Measurements from ENCODE around the gene SERPIND1.
"Not testable (repeated sequence)": the region's sequence is repeated elsewhere in the genome, so short reads cannot be mapped to it uniquely, and the experiment has no call there.

SERPIND1 gene, protein sequence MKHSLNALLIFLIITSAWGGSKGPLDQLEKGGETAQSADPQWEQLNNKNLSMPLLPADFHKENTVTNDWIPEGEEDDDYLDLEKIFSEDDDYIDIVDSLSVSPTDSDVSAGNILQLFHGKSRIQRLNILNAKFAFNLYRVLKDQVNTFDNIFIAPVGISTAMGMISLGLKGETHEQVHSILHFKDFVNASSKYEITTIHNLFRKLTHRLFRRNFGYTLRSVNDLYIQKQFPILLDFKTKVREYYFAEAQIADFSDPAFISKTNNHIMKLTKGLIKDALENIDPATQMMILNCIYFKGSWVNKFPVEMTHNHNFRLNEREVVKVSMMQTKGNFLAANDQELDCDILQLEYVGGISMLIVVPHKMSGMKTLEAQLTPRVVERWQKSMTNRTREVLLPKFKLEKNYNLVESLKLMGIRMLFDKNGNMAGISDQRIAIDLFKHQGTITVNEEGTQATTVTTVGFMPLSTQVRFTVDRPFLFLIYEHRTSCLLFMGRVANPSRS

DNA sequence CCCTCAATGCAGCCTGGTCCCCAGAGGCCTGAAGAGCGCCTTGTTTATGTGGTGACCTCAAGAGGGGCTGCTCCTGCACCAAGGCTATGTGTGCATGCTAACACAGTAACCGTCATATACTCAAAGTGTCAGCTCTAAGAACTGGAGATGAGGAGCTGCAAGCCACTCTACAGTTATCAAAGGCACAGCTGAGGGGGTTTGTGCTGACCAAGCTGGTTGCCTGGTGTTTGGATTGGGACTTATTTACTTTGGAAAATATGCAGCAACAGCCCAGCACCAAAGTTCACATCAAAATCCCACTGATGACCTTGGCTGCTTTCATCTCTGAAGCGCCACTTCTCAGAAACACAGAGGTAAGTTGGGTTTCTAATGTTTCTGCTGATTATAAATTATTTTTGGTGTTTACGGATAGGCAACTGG lies at the start of gene SERPIND1:
Gene SERPIND1 (plus strand): TSS at position 321 of the 420 bp plus-strand sequence. CDS start 5,200 bp downstream, outside the sequence.
- no peak for FAIRE-seq

DNA sequence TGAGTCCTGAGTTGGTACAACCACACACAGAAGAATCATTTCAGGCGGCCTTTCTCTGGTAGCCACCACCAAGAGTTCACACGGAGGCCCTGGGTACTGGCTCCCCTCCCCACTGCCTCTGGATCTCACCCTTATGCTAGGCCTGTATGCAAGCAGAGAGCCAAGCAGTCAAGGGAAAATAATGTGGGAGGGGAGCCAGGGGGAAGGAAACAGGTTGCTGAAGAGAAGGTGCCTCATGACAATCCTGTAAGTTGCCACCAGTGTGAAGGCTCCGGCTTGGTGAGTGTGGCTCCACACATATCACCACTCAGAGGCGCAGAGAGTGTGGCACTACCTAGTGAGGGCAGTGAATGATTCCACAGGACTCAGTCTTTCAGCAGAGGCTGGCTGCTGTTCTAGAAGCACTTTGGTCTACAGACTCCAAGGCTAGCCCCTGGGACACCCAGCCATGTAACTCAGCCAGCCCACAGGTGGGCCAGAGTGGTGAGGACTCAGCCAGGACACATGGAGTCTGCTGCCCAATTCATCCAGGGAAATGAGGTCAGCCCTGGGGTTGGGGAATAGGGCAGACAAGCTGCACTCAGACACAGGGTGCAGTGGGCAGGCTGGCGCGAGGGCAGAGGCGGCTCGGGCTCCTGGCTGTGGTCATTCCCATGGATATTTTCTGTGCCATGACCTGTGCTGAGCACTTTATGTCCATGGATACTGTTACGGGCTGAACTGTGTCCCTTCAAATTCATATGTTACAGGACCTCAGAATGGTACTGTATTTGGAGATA lies 49.0 kb upstream of the SERPIND1 start:
- no peak for FAIRE-seq

DNA sequence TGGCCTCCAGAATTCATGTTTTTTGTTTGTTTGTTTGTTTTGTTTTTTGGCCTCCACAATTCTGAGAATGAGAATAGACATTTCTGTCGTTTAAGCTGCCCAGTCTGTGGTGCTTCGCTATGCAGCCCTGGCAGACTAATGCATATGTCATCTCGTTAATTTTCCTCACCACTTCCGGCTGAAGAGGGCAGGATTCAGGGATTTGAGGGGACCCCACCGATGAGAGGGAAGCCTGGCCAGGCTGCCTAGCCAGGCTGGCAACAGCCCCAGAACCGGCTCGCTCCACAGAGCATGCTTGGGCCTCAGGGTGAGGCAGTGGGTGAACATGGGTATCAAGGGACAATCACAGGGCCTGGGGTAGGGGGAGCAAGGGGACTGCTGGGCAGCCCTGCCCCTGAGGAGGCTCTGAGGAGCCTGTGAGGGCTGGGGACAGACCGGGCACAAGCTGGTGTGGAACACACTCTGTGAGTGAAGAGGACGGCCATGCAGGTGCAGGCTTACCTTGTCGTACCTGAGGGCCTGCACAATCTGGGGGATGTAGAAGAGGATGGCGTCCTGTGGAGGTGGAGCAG lies 47.8 kb upstream of the SERPIND1 start:
- no peak for FAIRE-seq

DNA sequence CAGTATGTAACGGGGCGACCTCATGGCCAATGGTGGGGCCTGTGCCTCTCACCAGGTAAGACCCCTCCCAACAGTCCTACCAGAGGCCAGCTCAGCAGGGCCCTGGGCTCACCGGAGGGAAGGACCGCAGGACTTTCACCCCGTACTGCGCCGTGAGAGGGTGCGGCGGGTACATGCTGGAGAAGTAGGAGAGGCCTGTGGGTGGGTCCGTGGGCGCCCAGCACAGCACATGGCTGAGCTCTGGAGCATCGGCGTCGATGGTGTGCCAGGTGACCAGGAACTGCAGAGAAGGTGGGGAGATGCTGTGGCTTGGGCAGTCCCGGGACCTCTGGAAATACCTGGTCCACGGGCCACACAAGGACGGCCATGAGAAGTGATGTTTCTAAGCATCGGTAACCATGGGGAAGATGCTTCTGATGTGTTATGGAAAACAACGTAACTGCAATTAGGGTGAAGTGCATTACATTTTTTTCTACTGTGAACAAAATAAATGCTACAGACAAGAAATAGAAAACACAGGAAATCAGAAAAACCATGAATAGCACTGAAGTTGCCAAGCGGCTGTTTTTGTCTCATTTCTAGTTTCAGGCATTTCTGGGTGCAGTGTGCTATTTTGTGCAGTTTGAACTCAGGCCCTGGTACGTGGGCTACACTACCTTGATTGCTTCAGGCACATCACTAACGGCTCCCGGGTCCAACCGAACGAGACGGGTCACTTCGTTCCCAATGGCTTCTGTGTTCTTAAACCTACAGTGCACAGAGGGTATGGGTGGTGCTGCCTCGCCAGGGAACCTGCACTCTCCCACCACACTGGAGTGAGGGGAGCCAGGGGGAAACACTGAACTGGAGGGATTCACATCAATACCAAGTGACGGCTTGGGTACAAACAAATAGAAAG lies 46.5 kb upstream of the SERPIND1 start:
- FAIRE-seq, result no peak

DNA sequence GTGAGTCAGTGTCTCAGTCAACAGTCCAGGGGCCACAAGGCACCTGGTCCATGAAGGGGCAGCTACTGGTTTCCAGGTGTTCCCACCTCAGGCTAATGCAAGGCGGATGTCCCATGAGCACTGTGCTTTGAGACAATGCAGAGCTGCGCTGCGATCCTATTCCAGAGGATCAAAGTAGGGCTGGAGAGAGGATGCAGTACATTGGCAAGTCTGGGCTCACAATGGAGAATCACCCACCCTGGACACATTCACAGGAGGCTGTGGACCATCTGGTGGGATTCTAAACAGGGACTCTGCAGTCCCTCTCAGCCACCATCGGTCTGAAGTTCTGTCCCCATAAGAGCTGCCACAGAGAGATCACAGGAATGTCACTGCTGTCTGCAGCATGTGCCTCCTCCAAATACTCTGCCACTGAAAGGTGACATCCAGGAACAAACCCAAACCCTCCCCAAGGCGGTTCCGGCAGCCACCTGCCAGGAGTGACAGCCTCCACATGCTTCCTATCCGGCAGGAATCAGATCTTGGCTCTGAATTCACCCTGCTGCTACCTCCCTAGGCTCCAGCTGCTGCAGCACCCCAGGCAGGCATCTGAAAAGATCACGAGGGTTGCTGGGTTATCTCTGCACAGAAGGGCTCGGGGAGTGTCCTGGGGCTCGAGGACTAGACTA lies 45.3 kb upstream of the SERPIND1 start:
- no peak for FAIRE-seq

DNA sequence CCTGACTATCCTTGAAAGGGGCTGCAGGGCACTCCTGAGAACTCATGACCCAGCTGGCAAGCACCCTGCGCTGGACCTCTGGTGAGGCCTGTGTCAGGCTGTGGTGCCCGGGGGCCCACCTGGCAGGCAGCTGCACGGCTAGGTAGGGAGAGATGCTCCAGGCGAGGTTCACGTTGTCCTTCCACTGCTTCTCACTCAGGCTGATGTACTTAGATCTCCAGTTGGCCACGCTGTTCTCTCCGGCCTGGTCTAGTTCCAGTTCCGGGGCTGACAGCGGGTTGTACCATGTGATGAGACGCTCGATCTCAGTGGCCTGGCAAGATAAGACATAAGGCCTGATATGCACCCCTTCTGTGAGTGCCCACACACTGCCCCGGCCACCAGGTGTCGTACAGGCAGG lies 44.7 kb upstream of the SERPIND1 start:
- FAIRE-seq, result no peak

DNA sequence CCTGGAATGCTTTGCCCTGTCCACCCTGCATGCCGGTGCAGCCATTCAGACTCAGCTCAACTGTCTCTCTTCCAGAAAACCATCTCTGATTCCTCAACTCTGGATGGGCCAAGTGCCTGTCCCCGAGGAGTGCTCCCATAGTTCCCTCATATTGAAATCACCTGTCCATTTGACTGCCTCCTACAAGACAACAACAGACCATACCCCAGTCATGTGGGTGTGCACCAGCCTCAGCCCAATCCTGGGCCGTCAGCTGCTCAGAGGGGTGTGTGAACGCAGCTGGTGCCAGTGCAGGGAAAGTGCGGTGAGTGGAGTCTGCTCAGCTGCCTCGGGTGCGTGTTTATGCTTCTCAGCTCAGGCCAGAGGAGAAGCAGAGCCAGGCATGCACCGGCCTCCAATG lies 41.5 kb upstream of the SERPIND1 start:
- FAIRE-seq, result not testable (repeated sequence)

DNA sequence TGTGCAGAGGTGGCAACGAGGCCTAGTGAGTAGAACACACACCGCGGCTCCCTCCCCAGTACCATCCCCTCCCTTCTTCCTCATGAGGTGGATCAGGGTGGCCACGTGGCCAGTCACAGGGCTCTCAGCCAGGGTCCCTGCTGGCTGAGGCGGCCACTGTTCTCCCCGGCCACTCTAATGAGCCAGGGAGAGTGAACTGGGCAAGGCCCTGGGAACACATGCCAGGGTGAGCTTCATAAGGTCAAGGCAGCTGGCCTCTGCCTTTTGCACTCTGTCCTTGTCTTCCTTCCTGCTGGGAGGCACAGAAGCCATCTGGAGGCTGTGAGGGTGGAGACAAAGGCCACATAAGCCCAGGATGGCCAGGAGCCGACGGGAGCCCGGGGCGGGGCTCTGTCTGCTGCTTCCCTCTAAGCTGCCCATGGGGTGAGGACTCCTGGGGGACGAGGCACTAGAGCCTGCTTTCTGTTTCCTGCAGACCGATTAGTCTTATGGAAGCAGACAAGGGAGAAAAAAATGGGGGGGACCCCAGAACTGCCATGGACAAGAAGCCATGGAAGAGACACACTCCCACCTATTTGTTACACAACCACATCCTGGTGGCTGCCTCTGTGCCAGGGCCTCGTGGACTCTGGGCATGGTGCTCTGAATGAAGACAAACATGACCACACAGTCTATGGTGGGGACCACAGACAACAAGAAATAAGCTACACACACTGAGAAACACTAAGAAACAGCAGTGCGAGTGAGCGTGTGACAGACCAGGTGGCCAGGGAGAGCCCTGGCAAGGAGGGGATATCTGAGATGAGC lies 38.4 kb upstream of the SERPIND1 start:
- not testable (repeated sequence) for FAIRE-seq

DNA sequence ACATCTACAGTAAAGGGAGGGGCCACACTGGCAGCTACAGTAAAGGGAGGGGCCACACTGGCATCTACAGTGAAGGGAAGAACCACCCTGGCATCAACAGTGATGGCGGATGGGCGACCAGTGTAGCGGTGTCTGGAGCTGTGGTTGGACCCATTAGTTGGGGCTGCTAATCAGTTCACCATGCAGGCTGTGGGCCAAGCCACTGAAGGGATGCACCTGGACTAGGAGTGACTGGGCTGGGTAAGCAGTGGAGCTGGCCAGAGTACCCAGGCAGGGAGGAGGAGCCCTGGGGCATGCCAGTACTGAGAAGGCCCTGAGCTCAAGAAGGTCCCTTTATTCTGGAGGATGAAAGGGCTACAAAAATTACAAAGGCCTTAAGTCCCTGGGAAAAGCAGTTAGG lies 37.0 kb upstream of the SERPIND1 start:
- FAIRE-seq, result not testable (repeated sequence)

DNA sequence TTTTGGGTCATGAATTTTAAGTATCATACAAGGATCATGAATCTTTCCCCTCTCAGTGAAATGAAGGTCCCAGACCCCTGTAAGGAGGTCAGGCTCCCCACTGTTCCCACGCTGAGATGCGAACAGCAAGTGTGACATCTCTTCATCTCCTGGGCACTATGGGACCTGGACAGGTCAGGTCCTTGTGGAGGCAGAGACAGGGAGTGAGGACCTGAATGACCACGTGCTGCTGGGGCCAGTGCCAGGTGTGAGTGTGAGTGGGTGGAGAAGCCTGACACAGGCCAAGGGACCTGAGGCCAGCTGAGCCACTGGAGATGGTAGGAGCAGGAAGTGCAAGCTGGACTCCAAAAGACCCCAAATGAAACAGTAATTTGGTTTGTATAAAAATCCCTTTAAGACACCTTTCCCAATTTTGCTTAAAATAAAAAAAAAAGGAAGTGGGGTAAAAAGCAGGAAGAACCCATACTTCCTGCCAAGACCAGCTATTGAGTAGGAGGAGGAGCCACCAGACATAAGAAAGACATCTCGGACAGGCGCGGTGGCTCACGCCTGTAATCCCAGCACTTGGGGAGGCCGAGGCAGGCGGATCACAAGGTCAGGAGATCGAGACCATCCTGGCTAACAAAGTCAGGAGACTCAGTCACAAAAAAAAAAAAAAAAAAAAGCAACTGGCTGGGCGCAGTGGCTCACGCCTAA lies 35.4 kb upstream of the SERPIND1 start:
- FAIRE-seq, result no peak

DNA sequence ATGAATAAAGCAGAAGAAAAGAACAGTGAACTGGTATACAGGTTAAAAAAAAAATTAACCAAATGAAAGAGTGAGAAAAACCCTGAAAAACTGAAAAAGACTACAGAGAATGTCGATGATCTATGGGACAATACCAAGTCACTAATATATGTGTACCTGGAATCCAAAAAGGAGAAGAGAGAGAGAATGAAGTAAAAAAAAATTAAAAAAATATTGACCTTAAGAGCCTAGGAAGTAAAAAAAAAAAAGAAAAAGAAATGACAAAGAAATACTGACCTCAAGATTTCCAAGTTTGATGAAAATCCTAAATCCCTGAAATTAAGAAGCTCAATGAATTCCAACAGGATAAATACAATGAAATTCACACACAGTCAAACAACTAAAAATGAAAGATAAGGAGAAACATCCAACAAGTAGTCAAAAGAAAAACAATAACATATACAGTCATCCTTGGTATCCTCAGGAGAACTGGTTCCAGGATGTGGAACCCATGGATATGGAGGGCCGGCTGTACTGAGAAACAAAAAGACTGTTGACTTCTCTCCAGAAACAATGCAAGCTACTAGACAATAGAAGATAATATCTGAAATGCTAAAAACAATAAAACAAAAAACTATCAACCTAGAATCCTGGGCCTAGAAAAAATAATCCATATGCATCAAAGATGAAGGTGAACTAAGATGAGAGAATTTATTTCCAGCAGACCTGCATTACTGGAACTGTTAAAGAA lies 33.5 kb upstream of the SERPIND1 start:
- no peak for FAIRE-seq

DNA sequence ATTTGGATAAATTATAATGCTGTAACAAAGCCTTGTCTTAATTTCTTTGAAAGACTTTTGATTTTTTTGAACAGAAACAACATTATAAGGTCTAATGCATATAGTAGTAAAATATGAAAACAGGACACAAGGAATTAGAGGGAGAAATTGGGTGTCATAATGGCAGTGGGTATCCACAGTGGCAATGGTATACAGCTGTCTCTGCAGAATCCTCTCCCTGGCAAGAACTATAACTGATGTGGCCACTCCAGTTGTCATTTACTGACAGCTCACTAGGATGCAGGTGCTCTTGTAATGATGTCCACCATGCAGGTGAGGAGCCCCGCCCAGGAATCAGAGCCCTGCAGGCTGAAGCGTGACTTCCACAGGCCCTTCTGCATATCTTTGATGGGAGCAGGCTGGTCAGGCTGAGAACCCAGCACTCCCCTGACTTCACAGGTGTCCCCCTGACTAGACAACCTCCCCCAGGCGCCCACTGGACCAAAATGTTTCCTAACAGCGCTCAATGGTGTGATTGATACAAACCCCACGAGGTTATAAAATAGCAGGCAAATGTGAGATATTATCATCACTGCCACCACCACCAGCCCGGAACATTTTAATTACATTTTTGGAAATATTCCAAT lies 32.8 kb upstream of the SERPIND1 start:
- no peak for FAIRE-seq

DNA sequence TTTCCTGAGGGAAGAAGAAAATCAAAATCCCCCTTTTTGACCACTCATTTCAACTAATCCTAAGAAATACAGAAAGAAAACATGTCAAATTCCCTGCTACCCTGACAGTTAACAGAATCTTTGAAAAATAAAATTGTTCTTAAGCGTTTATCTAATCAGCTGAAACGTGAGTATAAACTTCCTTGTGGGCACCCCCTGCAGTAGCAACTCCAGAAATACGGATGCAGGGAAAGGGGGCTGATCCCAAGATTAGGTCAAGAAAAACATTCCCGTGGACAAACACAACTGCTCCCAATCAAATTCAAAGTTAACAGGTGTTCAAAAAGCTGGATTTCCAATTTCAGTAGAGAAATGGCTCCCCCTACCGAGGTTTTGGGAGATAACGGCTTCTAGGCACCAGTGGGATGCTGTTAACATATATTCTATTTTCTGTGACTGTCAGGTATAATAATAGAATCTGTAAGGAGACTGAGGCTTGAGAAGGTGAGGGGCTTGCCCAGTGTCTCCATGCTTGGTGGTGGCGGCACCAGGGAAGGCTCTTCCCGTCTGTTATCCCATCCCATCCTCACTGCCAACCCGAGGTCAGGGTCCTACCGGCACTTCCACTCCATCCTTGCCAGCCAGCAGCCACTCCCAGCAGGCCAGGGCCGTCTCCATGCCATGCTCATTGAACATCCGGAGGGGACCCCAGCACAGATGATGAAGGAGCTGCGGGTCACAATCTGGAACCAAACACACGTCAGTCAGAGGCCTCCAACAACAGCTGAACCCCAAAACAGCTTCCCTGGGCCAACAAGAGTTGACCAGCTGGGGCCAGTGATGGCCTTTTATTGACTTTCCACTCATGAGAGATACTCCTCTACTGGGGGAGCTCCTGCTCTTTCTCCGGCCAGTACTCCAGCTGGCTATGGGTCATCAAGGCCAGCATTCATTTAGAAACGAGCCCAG lies 32.0 kb upstream of the SERPIND1 start:
- FAIRE-seq, result no peak

DNA sequence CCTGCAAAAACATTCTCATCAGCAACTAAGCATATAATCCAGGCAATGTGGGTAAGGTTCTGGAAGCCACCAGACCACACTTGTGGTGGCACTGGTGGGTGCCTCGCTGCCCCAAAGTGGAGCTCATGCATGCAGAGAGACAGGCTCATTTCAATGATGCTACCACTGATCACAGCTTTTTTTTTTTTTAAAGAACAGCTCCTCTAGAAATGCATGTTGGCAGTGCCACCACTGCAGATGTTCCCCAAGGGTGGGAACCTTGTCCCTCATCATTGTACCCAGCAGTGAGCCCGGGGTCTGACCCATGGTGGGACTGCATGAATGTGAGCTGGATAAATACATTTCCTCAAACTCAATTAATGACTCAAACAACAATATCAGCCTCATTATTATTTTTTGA lies 31.1 kb upstream of the SERPIND1 start:
- FAIRE-seq, result no peak

DNA sequence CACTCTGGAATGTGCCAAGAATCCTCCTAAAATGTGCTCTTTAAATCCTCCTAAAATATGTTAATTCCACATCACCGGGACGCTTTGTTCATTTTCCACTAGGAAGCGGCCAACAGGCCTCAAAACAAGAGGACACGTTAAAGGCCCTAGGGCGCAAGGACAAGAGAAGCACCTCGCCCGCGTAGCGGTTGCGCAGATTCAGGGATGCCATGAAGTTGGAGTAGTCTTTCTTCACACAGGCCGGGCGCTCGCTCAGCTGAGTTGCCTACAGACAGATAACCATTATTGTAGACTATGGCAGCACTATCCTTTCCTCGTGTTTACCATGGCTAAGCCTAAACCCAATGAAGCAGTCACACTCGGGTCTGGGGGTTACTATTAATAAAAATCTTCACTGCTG lies 29.5 kb upstream of the SERPIND1 start:
- FAIRE-seq, result no peak

DNA sequence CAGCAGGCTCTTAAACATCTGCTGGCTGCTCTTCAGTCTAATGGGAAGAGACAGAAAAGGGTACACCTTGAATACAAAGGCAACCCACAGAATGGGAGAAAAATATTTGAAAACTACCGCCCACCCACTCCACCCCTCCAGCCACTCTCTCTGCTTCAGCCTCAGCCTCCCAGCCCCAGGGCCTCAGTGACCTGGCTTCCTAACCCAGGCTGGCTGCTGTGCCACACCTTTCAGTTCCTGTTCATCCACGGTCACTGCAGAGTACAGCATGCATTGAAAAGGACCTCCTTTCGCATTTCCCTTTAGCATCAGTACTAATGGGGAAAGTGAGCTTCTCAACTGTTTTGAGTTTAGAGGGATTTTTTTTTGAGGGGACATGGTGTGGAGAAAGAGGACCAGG lies 28.8 kb upstream of the SERPIND1 start:
- no peak for FAIRE-seq

DNA sequence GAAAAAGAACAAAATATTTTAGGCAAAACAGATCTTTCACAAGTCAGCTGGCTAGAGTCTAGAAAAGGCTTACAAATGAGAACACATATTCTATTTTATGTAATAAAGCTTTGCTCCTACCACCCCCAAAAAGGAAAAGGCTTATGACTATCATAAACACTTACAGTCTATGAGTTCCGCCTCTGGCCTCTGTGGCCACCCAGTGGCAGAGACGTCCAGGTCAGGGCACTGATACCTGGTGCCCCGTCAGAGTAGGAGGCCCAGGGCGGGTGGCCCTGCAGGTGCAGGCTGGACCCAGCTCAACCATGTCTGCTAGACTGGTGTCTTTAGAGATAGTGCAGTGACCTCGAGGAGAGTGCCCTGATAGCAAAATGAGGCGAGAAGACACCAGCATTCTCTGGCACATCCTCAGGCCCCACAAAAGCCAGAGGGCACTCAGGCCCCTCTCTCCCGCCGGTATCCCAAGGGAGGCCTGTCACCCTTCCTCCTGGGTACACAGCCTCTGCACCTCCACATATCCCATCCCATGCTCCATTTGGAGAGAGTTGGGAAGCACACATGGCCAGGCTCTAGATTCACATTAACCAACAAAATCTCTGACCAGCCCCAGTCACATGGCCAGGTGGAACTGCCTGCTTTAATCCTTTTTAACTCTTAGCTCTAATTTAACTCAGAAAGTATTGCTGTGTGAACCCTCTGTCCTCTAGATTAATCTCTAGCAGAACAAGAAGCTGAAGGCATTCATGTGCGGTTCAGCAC lies 27.3 kb upstream of the SERPIND1 start:
- no peak for FAIRE-seq

Data from colon (tissue), 2 donors.